GM21360 (cell line): ENCODE measurements around the gene SLC6A1.

ENCODE experiments used
- ATAC-seq: cut with Tn5 transposase; IDR thresholded peaks from one replicate; pipeline ENCODE4 v1.9.1; 2021; ENCODE audit warnings: mild to moderate bottlenecking, moderate library complexity; ENCODE audit not compliant: unreplicated experiment

The SLC6A1 gene

DNA sequence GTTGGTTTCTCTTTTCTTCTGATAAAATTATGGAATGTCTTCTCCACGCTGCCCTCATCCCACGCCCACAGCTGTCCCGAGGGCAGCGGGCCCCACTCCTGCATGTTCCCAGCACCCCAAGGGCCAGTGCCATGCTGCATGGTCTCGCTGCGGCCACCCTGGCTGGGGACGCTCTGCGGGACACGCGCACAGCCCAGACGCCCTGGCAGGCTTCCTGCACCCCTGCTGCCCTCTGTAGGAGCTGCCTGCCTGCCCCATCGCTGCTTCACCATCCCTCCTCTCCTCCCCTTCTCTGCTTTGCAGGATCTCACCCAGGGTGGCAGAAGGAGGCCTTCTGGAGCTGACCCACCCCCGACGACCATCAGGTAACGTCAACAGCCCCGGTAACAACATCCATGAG, 22.8 kb downstream of the SLC6A1 start:
- no peak for ATAC-seq

DNA sequence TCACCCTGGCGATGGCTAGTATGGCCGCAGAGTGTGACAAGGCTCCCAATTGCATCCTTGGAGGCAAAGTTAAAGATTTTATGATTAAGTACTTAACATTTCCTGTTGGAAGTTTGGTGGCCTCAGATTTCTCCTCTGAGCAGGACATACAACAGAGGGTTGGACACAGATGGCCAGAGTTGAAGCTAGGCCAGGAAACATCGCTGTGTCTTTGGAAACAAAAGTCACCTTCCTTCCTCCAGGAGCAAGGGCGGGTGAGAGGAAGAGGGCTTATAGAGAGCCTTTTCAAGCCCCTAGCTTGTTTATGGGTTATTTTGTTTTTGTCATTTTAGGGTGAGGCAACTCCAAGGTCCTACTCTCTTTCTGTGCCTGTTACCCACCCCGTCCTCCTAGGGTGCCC, 24.2 kb downstream of the SLC6A1 start:
- ATAC-seq = no peak

DNA sequence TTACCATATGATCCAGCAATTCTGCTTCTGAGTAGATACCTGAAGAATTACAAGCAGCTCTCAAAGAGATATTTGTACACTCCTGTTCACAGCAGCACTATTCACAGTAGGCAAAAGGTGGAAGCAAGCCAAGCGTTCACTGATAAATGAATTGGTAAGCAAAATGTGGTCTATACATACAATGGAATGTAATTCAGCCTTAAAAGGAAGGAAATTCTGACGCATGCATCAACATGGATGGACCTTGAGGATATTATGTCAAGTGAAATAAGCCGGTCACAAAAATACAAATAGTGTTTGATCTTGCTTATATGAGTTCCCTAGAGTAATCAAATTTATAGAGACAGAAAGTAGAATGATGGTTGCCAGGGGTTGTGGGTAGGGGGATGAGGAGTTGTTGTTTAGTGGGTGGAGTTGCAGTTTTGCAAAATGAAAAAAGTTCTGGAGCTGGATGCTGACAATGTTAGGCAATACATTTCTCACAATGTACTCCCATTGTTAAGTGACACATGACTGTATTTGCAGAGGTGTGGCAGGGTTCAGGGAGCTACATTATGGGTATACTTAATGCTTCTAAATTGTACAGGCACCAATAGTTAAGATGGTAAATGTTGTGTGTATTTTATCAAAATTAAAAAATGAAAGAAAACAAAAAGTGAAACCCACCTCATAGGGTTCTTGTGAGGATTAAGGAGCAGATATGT, 26.7 kb downstream of the SLC6A1 start:
- no peak for ATAC-seq

DNA sequence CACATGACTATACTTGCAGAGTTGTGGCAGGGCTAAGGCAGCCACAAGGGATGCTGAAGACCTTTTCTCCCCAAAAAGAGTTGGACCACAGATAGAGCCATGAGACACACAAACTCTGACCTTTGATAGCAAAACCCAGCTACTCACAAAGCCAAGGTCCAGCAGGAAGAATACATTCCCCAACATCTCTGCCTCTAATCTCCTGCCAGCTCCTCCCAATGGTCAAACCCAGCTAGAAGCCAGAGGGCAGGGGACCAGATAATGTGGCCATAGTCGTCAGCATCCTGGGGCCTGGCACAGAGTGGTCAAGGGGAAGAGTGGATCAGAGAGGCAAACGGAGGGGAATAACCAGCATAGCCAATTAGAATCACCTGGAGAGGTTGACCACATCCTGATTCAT, 28.2 kb downstream of the SLC6A1 start:
- no peak for ATAC-seq

DNA sequence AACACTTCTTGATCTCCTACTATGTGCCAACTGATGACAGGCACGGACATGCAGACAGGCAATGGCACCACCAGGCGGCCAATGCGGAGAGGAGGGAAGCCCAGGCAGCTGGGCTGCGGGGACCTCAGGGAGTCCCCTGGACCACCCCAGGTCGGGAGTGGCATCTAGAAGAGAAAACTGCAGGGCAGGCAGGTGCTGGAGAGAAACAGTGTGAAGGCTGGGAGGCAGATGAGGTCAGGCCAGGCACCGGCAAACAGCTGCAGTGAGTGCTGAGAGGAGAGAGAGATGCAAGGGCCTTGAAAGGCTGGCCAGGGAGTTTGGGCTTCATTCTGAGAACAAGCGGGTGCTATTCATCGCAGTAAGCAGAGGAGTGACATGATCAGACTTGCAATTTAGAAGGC, 29.1 kb downstream of the SLC6A1 start:
- no peak for ATAC-seq

DNA sequence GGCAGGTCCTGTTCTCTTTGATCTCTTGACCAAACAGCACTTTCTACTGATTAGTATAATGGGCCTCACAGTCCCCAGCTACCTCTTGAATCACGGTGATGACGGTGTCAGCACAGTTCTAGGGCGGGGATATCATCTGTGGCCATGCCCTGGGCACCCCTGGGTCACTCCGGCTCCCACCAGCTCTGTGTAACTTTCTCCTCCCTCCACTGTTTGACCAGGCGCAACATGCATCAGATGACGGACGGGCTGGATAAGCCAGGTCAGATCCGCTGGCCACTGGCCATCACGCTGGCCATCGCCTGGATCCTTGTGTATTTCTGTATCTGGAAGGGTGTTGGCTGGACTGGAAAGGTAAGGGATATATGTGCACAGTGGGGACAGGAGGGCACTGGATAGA, 29.6 kb downstream of the SLC6A1 start:
- ATAC-seq = no peak

DNA sequence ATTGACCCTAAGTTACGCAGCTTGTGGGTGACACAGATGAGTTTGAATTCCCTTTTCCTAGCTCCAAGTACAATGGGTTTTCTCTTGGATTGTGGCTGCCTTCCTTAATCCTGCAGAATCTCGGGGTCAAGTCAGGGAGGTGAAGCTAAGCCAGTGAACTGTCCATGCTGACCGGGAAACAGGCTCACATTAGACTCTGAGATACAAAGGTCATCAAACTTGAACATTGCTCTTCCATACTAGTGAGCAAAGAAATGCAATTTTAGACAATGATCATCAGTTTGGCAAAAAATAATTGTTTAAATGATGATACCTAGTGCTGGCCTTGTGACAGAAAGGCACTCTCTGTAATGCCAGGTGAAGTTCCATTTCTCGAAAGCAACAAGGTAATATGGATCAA, 31.6 kb downstream of the SLC6A1 start:
- no peak for ATAC-seq

DNA sequence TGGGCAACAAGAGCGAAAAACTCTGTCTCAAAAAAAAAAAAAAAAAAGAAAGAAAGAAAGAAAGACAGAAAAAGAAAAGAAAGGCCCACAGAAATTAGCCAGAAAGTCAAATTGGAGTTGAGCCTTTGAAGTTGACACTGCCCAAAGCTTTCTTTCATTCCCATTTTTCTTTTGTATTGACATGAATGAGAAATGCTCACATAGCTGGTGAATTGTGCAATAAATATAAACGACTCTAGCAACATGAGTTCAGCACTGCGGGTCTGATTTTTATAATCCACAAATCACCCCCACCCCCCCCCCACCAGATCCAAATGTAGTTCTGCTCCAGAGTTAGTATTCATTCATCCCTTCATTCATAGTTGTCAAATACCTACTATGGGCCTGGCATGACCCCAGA, 37.4 kb downstream of the SLC6A1 start:
- ATAC-seq = no peak

DNA sequence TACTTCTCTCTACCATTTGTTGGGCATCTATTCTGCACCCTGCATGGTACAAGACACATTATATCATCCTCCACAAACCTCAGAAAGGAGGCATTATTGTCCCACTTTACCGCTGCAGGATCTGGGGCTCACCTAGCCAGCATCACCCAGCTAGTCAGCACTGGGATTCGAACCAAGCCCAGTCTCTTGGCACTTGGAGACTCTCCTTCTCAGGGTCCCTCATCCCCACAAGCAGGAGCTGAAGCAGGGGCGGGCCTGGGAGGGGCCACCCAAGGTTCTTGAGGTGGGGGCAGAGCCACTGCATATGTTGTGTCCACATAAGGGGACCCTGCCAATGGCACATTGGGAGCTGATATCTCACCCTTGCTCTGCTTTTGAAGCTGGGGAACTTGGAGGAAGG, 41.3 kb downstream of the SLC6A1 start:
- ATAC-seq = no peak

DNA sequence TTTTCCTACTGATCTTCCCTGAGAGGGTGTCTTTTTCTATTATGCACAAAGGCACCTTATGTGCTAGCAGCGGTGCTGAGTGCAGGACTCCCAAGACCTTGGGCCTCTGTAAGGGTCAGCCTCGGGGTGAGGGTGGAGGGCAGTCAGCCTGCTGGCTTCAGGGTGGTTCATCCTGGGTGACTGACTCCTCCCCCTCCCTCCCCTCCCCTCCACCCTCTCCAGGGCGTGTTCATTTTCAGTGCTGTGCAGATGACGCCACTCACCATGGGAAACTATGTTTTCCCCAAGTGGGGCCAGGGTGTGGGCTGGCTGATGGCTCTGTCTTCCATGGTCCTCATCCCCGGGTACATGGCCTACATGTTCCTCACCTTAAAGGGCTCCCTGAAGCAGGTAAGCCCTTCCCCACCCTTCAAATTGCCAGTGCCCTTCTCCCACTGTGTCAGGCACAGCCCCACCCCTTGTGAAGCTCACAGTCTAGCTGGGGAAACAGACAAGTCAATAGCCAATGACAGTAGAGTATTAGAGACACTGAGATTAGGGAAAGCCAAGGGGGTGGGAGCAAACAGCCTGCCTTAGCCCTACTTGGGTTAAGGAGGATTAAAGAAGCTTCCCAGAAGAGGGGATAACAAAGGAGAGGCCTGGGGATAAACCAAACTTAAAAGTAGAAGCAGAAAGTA, 41.9 kb downstream of the SLC6A1 start:
- no peak for ATAC-seq

DNA sequence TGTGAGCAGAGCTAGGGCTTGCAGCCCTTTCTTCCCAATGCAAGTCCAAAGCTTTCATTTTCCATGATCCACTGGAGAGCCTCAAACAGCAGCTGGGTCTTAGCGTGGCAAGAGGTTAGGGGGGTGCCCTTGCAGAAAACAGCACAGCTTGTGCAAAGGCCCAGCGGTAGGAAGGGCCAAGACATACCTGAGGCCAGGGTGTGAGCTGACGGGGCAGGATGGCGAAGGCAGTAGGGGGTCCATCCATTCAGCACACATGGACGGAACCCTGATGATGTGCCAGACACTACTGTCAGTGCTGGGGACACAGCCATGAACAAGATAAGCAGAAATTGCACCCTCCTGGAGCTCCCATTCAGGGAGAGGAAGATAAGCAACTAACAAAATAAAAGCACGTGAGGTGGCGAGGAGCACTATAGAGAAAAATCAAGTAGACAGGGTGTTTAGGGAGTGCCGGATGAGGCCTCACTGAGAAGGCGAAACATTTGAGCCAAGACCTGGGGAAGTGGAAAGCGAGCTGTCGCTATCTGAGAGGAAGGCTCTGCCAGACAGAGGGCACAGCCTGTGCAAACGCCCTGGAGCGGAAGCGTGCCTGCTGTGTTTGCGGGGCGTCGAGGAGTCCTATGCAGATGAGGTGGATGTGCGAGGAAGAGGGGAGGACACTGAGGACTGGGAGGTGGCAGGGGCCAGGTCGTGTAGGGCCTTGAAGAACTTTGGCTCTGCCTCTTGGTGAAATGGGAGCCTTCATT, 43.4 kb downstream of the SLC6A1 start:
- no peak for ATAC-seq

DNA sequence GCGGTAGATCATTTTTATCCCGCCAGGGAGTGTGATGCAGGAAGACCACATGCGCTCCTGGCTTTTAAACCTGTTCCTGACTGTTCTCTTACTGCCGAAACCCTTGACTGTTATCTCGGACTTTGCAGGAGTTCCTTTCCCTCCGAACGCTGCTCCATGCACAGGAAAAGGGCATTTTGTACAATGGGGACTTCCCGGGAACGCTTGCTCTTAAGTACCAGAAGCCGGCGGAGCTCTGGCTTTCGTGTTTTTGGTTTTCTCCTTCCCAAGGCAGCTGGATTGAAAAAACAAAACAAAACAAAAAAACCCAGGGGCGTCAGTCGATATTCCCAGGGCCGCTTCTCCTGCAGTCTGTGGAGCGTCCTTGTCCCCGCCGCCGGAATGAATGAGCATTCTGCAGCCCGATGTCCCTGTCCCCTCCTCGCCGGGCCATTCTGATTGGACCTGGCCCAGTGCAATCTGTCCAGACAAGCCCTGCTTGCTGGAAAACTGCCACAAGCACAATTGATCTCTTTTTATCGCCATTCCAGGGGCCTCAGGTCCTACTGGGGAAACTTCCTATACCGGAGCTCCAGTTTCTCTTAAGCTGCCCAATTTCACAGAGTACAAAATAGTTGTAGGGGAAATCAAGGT, 44.8 kb downstream of the SLC6A1 start:
- no peak for ATAC-seq

DNA sequence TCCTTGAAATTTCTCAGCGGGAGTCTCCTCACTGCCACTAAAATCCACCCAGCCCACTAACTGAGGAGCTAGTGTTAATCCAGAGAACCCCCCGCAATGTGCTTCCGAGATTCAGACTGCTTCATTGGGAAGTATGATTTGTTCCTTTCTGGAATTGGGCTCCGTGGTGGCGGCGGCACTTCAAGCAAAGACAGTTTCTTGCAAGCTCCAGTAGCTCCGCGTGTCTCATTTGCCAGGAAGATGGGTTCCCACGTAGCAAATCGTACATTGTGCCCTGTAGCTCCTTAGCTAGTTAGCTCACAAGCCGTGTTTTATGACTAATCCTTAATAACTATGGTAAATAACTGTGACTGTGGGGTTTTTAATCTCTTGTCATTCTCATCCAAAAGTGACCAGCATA, 45.4 kb downstream of the SLC6A1 start:
- ATAC-seq = no peak

DNA sequence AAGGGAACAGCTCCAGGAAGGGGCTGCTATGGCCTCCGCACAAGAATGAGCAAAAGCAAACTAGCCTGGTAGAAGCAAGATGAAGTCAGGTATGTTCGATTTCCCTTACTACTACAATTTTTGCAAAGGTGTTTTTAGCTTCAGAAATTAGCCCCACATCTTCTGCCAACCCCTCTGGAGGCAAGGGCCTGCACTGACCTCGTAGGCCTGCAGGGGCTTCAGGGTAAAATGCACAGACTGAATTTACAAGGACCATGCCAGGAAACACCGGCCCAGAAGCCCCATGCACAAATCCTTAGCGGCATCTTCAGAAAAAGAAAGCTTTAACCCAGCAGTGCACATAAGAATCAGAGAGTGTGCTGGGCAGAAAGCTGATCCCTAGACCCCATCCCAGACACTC, 53.0 kb downstream of the SLC6A1 start:
- ATAC-seq = no peak

DNA sequence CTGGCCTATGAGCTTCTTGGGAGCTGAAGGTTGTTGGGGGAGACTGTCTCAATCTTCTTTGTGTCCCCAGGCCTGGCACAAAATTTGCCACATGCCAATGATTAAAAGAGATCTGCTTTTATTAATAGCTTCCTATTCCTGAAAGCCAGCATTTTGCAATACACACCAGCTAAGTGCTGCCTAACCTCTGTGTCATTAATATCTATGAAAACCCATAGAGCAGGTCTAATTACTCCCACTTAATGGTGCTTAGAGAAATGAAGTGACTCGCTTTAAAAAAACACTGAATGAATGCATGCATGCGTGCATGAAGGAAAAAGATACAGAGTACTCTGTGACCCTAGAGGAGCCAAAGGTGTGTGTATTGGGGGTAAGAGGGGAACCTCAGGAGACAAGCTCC, 55.0 kb downstream of the SLC6A1 start:
- no peak for ATAC-seq

DNA sequence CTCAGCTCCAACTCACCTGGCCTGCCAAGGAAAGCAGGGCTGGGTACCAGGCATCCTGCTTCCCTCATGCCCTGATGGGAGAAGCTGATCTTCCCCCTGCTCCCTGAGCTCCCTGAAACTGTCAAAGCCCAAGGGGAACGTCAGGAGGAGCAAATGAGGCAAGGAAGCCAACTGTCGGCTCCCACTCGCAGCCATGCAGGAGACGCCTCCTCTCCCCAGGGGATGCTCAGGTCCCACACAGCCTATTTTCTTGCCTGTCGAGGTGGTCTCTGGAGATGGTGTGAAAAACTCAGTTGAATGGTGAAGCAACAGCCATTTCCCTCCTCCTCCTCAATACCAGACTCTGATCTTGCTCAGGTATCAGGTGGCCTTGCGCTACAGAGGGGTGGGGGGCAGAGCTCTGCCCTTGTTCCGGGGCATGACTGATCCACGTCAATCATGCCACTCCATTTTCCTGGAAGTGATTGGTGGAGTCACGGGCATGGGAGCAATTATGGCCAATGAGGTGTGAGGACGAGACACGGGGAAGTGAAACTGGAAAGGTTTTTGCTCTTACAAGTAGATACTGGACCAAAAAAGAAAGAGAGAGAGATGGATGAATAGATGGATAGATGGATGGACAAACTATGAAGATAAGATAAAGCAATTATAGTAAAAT, 58.2 kb downstream of the SLC6A1 start:
- ATAC-seq = no peak

DNA sequence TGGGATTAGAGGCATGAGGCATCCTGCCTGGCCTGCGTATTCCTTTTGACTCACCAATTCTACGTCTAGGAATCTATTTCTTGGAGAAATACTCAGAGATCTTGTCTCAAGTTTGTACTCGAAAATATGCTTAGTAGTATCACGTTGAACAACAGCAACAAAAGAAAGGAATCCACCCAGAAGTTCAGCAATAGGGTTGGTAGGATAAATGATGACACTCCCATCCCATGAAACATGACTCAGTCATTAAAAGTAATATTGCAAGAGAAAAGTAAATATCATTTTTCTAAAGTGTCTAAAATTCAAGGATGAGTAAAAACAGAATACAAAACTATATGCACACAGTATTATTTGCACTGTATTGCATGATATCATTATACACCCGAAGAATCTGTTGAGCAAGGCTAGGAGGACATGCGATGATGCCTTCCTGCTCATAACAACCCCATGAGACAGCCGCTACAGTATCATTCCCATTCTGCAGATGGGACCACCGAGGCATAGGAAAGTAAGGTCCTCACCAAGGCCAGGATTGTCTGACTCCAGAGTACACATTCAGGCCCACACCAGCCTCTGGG, 61.5 kb downstream of the SLC6A1 start:
- no peak for ATAC-seq

DNA sequence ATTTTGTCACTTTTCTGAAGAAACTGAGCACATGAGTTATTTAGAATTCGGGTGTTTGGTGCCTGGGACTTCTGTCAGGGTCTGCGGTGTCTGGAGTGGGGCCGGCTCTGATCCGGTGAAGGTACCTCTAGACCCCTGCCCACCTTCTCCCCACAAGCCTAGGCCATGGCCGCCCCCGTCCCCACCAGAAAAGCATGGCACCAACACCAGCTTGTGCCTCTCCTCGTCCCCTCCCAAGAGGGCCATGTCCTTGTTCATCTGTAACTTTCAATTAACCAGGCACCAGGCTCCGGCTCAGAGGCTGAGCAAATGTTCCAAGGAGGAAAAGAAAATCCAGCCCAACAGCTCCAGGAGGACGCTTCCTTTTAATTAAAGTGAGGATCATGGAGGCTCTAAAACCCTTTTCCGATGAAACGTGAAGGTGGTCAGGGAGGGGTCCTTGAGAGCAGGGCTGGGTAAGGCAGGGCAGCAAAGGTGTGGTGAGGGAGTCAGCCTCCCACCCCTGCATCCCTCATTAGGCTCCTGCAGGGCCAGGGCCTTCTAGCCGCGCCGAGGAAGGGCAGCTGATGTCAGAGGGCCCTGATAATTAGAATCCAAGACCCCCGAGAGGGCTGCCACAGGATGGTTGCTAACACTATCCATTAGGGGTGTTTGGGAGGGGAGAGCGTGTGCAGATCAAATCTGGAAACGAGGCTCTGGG, 62.3 kb downstream of the SLC6A1 start:
- no peak for ATAC-seq

DNA sequence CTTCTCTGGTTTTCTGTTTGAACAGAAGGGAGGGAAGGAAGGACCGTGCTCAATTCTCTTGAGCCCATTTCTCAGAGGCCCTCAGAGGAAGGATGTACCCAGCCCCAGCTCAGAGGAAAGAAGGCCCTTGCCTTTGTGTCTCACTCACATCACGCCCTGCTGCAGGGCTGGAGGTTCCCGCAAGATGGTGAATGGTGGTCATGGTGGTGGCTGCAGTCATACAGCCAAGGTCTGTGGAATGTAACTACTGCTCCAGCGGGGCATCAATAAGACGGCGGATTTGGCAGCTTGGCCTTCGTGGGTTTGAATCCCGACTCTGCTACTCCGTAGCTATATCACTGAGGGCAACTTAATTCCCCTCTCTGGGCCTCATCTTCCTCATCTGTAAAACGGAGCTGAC, 62.9 kb downstream of the SLC6A1 start:
- ATAC-seq = no peak

DNA sequence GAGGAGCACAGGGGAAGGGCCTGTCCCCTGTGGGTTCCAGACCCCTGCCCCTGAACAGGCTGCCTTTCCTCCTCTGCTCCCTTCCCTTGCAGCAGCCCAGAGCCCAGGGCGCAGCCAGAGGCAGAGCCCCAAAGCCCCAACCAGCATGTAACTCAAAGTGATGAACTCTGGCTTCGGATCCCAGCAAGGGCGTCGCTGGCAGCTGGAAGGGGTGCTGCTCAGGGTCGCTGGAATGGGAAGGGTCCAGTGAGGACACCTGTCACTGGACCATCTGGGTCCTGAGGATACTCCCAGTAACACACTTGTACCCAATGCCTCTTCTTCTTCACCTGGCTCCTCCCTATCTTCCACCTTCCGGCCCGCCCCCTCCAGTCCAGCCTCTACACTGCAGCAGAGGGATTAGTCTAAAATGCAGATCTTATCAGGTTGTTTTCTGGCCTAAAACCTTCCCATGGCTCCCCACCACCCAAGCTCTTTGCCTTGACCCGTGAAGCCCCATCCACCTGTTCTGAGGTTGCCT, 64.0 kb downstream of the SLC6A1 start:
- no peak for ATAC-seq
